ENCODE data around the gene AP1S1.
"Not testable (repeated sequence)": the region's sequence is repeated elsewhere in the genome, so short reads cannot be mapped to it uniquely, and the experiment has no call there.

Gene AP1S1

DNA sequence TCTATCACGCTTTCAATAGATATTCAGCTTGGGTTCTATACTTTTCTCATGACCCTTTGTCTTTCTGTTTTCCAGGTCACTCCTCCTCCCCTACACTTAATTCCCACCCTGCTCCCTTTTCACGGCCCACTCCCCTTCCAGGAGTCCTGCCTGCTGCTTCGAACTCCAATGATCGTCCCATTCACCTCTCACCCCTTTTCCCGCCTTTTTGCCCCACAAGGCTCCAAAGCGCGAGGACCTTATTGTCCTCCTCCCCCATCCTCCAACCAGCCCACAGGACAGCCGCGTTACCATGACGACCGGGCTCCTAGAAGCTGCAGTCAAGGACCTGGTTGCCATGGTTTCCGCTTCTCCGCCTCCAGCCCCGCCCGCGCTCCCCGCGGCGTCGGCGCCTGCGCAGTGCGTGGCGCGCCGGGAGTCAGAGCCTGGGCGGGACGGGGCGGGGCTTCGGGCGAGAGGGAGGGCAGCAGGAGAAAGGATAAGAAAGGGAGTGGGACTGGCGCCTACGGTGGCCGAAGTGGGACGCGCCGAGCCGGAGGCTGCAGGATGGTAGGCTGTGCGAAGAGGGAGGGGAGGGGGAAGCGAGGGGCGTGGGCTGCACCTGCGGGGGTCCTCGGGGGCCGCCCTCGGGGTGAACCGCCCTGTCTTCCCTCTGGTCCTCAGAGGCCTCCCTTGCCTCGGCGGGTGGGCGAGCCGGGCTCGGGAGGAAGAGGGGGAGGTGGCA, at the start of gene AP1S1:
TSS of gene AP1S1 (plus strand) at position 508 of the 724 bp plus-strand sequence. CDS start at position 547, 39 bp downstream.
- H3K27me3 ChIP-seq (ENCODE audit: control insufficient read depth, insufficient read depth, low read length): peaks cover 9% of the 10 kb centered on the region; the same call in 1 of the 2 replicates
- peaks cover 8% of the 10 kb centered on the region; the same call in 1 of the 2 replicates for H3K36me3 ChIP-seq (ENCODE audit: control insufficient read depth, insufficient read depth, low read length)
- H3K4me3 ChIP-seq (ENCODE audit: low read depth, low read length): peak within 1 kb of the TSS; percentile 82
- H3K27ac ChIP-seq (ENCODE audit: low read depth, low read length): peak within 1 kb of the TSS; percentile 78
- H3K4me1 ChIP-seq (ENCODE audit: control insufficient read depth, insufficient read depth, low read length): peaks cover 16% of the 10 kb centered on the region
- H3K9me3 ChIP-seq (ENCODE audit: control insufficient read depth, insufficient read depth, low read length): no peaks in the 10 kb centered on the region
- H3K9ac ChIP-seq (ENCODE audit: low read depth, low read length): peak within 1 kb of the TSS; percentile 62; the same call in 1 of the 2 replicates

DNA sequence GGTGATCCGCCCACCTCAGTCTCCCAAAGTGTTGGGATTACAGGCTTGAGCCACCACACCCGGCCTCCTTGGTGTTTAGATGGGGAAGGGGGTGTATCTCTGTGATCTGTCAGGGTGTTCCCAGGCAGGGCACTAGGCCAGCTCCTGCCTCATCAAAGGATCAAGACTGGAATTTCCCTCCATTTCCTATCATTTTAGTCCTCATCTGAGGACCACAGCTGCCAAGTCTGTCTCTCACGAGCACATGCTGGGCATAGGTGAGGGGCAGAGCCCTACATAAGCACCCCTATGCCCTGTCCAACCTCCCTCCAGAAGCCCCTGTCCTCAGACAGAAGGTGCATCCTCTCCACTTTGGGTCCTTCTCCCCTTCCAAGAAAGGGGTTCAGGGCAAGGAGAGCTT, 49.5 kb upstream of the AP1S1 start:
- Histone ChIP-seq H3K27me3 (ENCODE audit: control insufficient read depth, insufficient read depth, low read length) (no peaks in the 10 kb centered on the region), H3K36me3 (ENCODE audit: control insufficient read depth, insufficient read depth, low read length) (no peaks in the 10 kb centered on the region), H3K9ac (ENCODE audit: low read depth, low read length) (no peak overlapping the region), H3K27ac (ENCODE audit: low read depth, low read length) (no peak overlapping the region), H3K9me3 (ENCODE audit: control insufficient read depth, insufficient read depth, low read length) (no peaks in the 10 kb centered on the region), H3K4me3 (ENCODE audit: low read depth, low read length) (no peak overlapping the region), H3K4me1 (ENCODE audit: control insufficient read depth, insufficient read depth, low read length) (peaks cover 19% of the 10 kb centered on the region)

DNA sequence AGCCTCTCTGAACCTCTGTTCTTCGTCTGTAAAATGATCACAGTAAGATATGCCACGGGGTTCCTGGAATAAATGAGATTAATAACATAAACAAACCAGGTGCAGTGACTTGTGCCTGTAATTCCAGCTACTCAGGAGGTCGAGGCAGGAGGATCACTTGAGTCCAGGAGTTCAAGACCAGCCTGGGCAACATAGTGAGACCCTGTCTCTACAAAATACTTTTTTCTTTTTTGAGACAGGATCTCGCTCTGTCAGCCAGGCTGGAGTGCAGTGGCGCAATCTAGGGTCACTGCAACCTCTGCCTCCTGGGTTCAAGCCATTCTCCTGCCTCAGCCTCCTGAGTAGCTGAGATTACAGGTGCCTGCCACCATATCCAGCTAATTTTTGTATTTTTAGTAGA, 49.0 kb upstream of the AP1S1 start:
- not testable (repeated sequence) for H3K4me3 ChIP-seq (ENCODE audit: low read depth, low read length); H3K36me3 ChIP-seq (ENCODE audit: control insufficient read depth, insufficient read depth, low read length); H3K27me3 ChIP-seq (ENCODE audit: control insufficient read depth, insufficient read depth, low read length); H3K9me3 ChIP-seq (ENCODE audit: control insufficient read depth, insufficient read depth, low read length); H3K9ac ChIP-seq (ENCODE audit: low read depth, low read length); H3K27ac ChIP-seq (ENCODE audit: low read depth, low read length)
- H3K4me1 ChIP-seq (ENCODE audit: control insufficient read depth, insufficient read depth, low read length): peaks cover 15% of the 10 kb centered on the region

DNA sequence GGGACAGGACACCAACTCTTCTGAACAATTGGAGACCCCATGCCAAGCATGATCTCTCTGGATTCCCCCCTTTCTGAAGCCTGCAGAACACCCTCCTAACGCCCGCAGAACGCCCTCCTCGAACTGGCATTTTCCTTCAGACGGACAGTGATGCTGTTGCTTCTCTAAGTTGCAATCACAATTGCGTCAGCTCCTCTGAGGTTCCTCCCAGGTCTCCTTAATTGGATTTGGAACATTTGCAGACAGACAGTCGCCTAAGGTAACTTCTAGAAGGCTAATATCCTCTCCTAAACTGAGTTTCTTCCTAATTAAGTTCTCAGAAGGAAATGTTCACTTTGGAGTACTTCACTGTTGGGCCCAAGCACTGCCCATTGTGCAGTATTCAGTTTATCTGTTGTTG, 47.9 kb upstream of the AP1S1 start:
- H3K27me3 ChIP-seq (ENCODE audit: control insufficient read depth, insufficient read depth, low read length): no peaks in the 10 kb centered on the region
- no peak overlapping the region for H3K9ac ChIP-seq (ENCODE audit: low read depth, low read length)
- H3K27ac ChIP-seq (ENCODE audit: low read depth, low read length): no peak overlapping the region
- H3K9me3 ChIP-seq (ENCODE audit: control insufficient read depth, insufficient read depth, low read length): no peaks in the 10 kb centered on the region
- H3K4me1 ChIP-seq (ENCODE audit: control insufficient read depth, insufficient read depth, low read length): peaks cover 6% of the 10 kb centered on the region
- no peaks in the 10 kb centered on the region for H3K36me3 ChIP-seq (ENCODE audit: control insufficient read depth, insufficient read depth, low read length)
- no peak overlapping the region for H3K4me3 ChIP-seq (ENCODE audit: low read depth, low read length)

DNA sequence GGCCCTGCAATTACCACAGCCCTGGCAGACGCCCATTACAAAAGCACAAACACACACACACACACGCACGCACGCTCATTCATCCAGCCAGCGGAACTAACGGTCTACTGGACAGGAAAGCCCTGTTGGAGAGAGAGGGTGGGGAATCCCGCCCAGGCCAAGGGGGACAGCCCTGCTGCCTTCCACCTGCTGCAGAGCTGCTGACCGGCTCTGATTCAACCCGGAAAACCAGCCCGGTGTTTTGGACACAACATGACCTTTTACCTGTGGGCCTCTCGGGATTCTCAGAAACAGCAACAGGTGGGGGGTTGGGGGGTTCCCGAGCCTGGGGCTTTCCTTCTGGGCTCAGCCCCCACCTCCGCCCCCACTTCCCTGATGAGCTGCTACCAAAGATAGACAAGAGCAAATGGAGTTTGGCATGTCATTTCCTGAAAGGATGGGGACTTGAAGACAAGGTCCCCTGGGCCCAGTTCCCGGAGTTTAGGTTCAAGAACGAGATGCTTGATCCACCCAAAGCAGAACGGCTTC, 45.9 kb upstream of the AP1S1 start:
- H3K9ac ChIP-seq (ENCODE audit: low read depth, low read length): no peak overlapping the region
- no peaks in the 10 kb centered on the region for H3K9me3 ChIP-seq (ENCODE audit: control insufficient read depth, insufficient read depth, low read length)
- H3K27me3 ChIP-seq (ENCODE audit: control insufficient read depth, insufficient read depth, low read length): no peaks in the 10 kb centered on the region
- H3K4me1 ChIP-seq (ENCODE audit: control insufficient read depth, insufficient read depth, low read length): no peaks in the 10 kb centered on the region; the same call in 1 of the 2 replicates
- no peaks in the 10 kb centered on the region for H3K36me3 ChIP-seq (ENCODE audit: control insufficient read depth, insufficient read depth, low read length)
- H3K4me3 ChIP-seq (ENCODE audit: low read depth, low read length): no peak overlapping the region
- H3K27ac ChIP-seq (ENCODE audit: low read depth, low read length): no peak overlapping the region

DNA sequence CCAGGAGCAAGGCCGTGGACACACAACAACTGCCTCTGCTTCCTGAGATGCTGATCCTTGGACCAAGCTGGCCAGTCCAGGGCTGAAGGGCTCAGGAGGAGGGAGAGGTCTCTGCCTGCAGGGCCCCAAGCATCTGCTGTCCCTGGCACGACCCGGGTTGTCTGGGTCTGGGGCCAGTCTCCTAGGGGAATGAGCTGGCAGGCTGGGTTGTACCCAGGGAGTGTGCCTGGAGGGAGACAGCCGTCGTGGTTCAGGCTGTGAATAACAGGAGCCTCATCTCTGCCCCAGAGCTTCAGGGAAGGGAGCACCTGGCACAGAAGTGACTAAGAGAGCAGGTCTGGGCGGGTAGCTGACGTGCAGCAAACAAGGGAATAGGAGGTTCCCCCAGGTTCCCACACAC, 45.3 kb upstream of the AP1S1 start:
- no peak overlapping the region for H3K9ac ChIP-seq (ENCODE audit: low read depth, low read length)
- no peak overlapping the region for H3K27ac ChIP-seq (ENCODE audit: low read depth, low read length)
- no peaks in the 10 kb centered on the region for H3K36me3 ChIP-seq (ENCODE audit: control insufficient read depth, insufficient read depth, low read length)
- no peak overlapping the region for H3K4me3 ChIP-seq (ENCODE audit: low read depth, low read length)
- no peaks in the 10 kb centered on the region for H3K9me3 ChIP-seq (ENCODE audit: control insufficient read depth, insufficient read depth, low read length)
- H3K27me3 ChIP-seq (ENCODE audit: control insufficient read depth, insufficient read depth, low read length): no peaks in the 10 kb centered on the region
- H3K4me1 ChIP-seq (ENCODE audit: control insufficient read depth, insufficient read depth, low read length): no peaks in the 10 kb centered on the region; the same call in 1 of the 2 replicates

DNA sequence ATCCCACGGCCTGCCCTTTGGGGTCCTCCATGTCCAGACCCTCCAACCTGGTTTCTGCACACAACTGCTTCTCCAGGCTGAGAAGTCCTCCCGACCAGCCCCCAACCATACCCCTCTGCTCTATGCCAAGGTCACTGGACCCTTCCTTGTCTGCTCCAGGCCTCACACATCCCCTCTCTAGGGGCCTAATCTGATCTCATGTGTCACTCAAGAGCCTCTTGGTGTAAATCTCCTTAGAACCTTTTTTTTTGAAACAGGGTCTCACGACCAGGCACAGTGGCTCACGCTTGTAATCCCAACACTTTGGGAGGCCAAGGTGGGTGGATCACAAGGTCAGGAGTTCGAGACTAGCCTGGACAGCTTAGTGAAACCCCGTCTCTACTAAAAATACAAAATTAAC, 44.9 kb upstream of the AP1S1 start:
- no peaks in the 10 kb centered on the region for H3K36me3 ChIP-seq (ENCODE audit: control insufficient read depth, insufficient read depth, low read length)
- no peaks in the 10 kb centered on the region for H3K27me3 ChIP-seq (ENCODE audit: control insufficient read depth, insufficient read depth, low read length)
- H3K9ac ChIP-seq (ENCODE audit: low read depth, low read length): no peak overlapping the region
- no peaks in the 10 kb centered on the region for H3K4me1 ChIP-seq (ENCODE audit: control insufficient read depth, insufficient read depth, low read length)
- no peak overlapping the region for H3K4me3 ChIP-seq (ENCODE audit: low read depth, low read length)
- no peak overlapping the region for H3K27ac ChIP-seq (ENCODE audit: low read depth, low read length)
- H3K9me3 ChIP-seq (ENCODE audit: control insufficient read depth, insufficient read depth, low read length): no peaks in the 10 kb centered on the region

DNA sequence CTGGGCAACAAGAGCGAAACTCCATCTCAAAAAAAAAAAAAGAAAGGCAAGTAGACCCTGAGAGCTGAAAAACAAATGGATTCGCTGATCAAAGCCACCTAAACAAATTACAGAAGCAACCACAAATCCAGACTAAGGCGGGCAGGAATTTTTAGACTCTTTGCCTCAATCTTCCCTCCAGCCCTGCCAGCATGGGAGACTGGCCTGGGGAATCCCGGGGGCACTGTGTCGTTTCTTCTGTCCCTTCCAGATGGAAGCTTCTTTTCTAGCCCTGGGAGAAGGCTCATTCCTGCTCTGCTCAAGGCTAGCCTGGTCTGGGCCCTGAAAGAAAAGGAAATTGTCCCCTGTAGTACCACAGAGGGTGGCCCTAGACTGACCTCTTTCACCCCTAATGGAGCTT, 43.0 kb upstream of the AP1S1 start:
- Histone ChIP-seq H3K9ac (ENCODE audit: low read depth, low read length) (no peak overlapping the region), H3K4me3 (ENCODE audit: low read depth, low read length) (no peak overlapping the region), H3K36me3 (ENCODE audit: control insufficient read depth, insufficient read depth, low read length) (no peaks in the 10 kb centered on the region), H3K27ac (ENCODE audit: low read depth, low read length) (no peak overlapping the region), H3K27me3 (ENCODE audit: control insufficient read depth, insufficient read depth, low read length) (no peaks in the 10 kb centered on the region), H3K4me1 (ENCODE audit: control insufficient read depth, insufficient read depth, low read length) (no peaks in the 10 kb centered on the region), H3K9me3 (ENCODE audit: control insufficient read depth, insufficient read depth, low read length) (no peaks in the 10 kb centered on the region)

DNA sequence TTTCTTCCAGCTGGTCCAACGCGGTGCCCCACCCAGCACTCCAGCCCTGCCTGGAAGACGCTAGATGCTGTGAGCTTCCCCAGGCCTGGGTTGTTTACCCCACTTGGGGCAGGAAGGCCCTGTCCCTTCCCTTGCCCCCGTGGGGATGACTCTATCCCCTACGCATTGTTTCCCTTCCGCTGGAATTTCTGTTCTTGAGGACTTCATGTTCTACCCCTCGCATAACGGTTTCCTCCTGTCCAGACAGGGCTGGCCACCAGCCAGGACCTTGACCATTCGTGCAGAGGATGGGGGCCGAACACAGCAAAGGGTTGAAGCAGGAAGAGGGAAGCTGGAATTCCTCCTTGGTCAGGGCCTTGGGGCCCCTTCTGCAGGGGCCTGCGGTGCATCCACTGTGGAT, 42.0 kb upstream of the AP1S1 start:
- Histone ChIP-seq H3K4me3 (ENCODE audit: low read depth, low read length) (no peak overlapping the region), H3K27ac (ENCODE audit: low read depth, low read length) (no peak overlapping the region)

DNA sequence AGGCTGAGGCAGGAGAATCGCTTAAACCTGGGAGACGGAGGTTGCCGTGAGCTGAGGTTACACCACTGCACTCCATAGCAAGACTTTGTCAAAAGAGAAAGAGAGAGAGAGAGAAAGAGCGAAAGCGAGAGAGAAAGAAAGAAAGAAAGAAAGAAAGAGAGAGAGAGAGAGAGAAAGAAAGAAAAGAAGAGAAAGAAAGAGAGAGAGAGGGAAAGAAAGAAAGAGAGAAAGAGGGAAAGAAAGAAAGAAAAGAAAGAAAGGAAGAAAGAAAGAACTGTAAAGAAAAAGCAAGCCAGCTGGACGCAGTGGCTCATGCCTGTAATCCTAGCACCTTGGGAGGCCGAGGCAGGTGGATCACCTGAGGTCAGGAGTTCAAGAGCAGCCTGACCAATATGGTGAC, 41.1 kb upstream of the AP1S1 start:
- not testable (repeated sequence) for H3K9ac ChIP-seq (ENCODE audit: low read depth, low read length); H3K27me3 ChIP-seq (ENCODE audit: control insufficient read depth, insufficient read depth, low read length); H3K9me3 ChIP-seq (ENCODE audit: control insufficient read depth, insufficient read depth, low read length); H3K4me1 ChIP-seq (ENCODE audit: control insufficient read depth, insufficient read depth, low read length); H3K4me3 ChIP-seq (ENCODE audit: low read depth, low read length); H3K36me3 ChIP-seq (ENCODE audit: control insufficient read depth, insufficient read depth, low read length); H3K27ac ChIP-seq (ENCODE audit: low read depth, low read length)

More for the DNA sequence above, 42.0 kb upstream of the AP1S1 start:
- no peaks in the 10 kb centered on the region for H3K36me3 ChIP-seq (ENCODE audit: control insufficient read depth, insufficient read depth, low read length)
- no peaks in the 10 kb centered on the region for H3K4me1 ChIP-seq (ENCODE audit: control insufficient read depth, insufficient read depth, low read length)
- H3K27me3 ChIP-seq (ENCODE audit: control insufficient read depth, insufficient read depth, low read length): no peaks in the 10 kb centered on the region
- no peaks in the 10 kb centered on the region for H3K9me3 ChIP-seq (ENCODE audit: control insufficient read depth, insufficient read depth, low read length)
- no peak overlapping the region for H3K9ac ChIP-seq (ENCODE audit: low read depth, low read length)

DNA sequence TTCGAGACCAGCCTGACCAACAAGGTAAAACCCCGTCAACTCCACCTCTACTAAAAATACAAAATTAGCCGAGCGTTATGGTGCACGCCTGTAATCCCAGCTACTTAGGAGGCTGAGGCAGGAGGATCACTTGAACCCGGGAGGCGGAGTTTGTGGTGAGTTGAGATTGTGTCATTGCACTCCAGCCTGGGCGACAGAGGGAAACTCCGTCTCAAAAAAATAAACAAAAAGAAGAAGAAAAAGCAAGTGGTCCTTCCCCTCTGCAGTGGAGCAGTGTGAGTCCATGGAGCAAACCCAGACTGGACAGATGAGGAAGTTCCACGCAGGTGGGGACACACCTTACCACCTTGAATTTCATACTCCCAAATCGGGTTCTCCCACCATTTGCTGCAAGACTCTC, 40.4 kb upstream of the AP1S1 start:
- no peaks in the 10 kb centered on the region for H3K36me3 ChIP-seq (ENCODE audit: control insufficient read depth, insufficient read depth, low read length)
- no peaks in the 10 kb centered on the region for H3K9me3 ChIP-seq (ENCODE audit: control insufficient read depth, insufficient read depth, low read length)
- H3K27me3 ChIP-seq (ENCODE audit: control insufficient read depth, insufficient read depth, low read length): no peaks in the 10 kb centered on the region
- no peaks in the 10 kb centered on the region for H3K4me1 ChIP-seq (ENCODE audit: control insufficient read depth, insufficient read depth, low read length)
- no peak overlapping the region for H3K9ac ChIP-seq (ENCODE audit: low read depth, low read length)
- H3K4me3 ChIP-seq (ENCODE audit: low read depth, low read length): no peak overlapping the region
- H3K27ac ChIP-seq (ENCODE audit: low read depth, low read length): no peak overlapping the region
